Urothelium cell line (cell line): ENCODE results near the gene HADH.
A peak's percentile ranks its signal among the peaks of the same experiment; 100 is the strongest.
"Not testable (repeated sequence)": the region's sequence is repeated elsewhere in the genome, so short reads cannot be mapped to it uniquely, and the experiment has no call there.

Source experiments
- DNase-seq: peaks from one replicate; pipeline ENCODE4 v3.0.0; 2011; ENCODE audit warnings: low spot score, mixed read lengths
- FAIRE-seq: peaks from 2 replicates; lab custom pipeline; 2011; peaks lifted over from hg19 to GRCh38; lab: Jason Lieb, UNC

Gene HADH

GRCh38 chr4:107994894-107995293, 5.2 kb downstream of the HADH start:
- FAIRE-seq, result no peak
- DNase-seq, result no peak

GRCh38 chr4:107996949-107997788, 7.5 kb downstream of the HADH start:
- no peak for DNase-seq
- FAIRE-seq, result no peak

- FAIRE-seq (no peak), DNase-seq (no peak)
Measured at GRCh38 chr4:107997794-107998193, 8.1 kb downstream of the HADH start.

GRCh38 chr4:107999932-108000539, 10.3 kb downstream of the HADH start:
- FAIRE-seq (no peak), DNase-seq (no peak)

GRCh38 chr4:108001540-108002135, 11.9 kb downstream of the HADH start:
- no peak for DNase-seq
- no peak for FAIRE-seq

GRCh38 chr4:108003982-108004515, 14.4 kb downstream of the HADH start:
- no peak for FAIRE-seq
- no peak for DNase-seq

GRCh38 chr4:108004646-108005045, 15.0 kb downstream of the HADH start:
- DNase-seq (no peak), FAIRE-seq (no peak)

GRCh38 chr4:108005807-108006206, 16.1 kb downstream of the HADH start:
- FAIRE-seq, result no peak

GRCh38 chr4:108006361-108006760, 16.7 kb downstream of the HADH start:
- FAIRE-seq, result no peak
- no peak for DNase-seq

More at GRCh38 chr4:108005807-108006206, 16.1 kb downstream of the HADH start:
- DNase-seq, result no peak

GRCh38 chr4:108007984-108008383, 18.3 kb downstream of the HADH start:
- no peak for FAIRE-seq
- no peak for DNase-seq

- FAIRE-seq (peak; percentile 52), DNase-seq (no peak)
Measured at GRCh38 chr4:108008721-108009120, 19.0 kb downstream of the HADH start.

GRCh38 chr4:108010167-108010566, 20.5 kb downstream of the HADH start:
- no peak for FAIRE-seq

GRCh38 chr4:108012382-108012781, 22.7 kb downstream of the HADH start:
- DNase-seq, FAIRE-seq: not testable (repeated sequence)

More at GRCh38 chr4:108010167-108010566, 20.5 kb downstream of the HADH start:
- DNase-seq, result no peak

GRCh38 chr4:108013327-108013726, 23.6 kb downstream of the HADH start:
- no peak for DNase-seq
- FAIRE-seq, result no peak

GRCh38 chr4:108013955-108014354, 24.3 kb downstream of the HADH start:
- DNase-seq (no peak), FAIRE-seq (no peak)

GRCh38 chr4:108018040-108018883, 28.6 kb downstream of the HADH start:
- no peak for FAIRE-seq
- DNase-seq, result peak; percentile 67

GRCh38 chr4:108018884-108019187, 29.1 kb downstream of the HADH start:
- DNase-seq, result no peak
- no peak for FAIRE-seq

GRCh38 chr4:108024085-108024877, 34.6 kb downstream of the HADH start:
- FAIRE-seq (no peak), DNase-seq (no peak)

- DNase-seq, result no peak
- no peak for FAIRE-seq
Measured at GRCh38 chr4:108024878-108025165, 35.1 kb downstream of the HADH start.

- DNase-seq (no peak), FAIRE-seq (no peak)
Measured at GRCh38 chr4:108029016-108029720, 39.5 kb downstream of the HADH start.
